Panc1 (cell line): Measurements from ENCODE around the gene TMEM163. TPM values are rescaled to one million over a fixed set of nuclear protein-coding genes. Genes with fewer than 3 reads are reported as not detected.

Source experiments
- ATAC-seq: fragments of 200-7000 bp; cut with Tn5 transposase; 2 replicates; pipeline ENCODE4 v1.9.1; 2020; ENCODE audit warnings: mild to moderate bottlenecking, moderate library complexity
- BruUV-seq: library from RNA; stranded (reverse); fragments of 400-500 nt; replicated peaks from 2 replicates; lab custom pipeline; 2021; lab: Mats Ljungman, UMichigan
- CTCF ChIA-PET: fragments of 300-600 bp; sonication (Branson Sonifier 250); formaldehyde crosslinking; loops from one replicate; lab custom pipeline; 2022; ENCODE audit warnings: antibody characterized with exemption; lab: Charles Lee
- POLR2A ChIA-PET: fragments of 300-600 bp; sonication (Branson Sonifier 250); formaldehyde crosslinking; loops from one replicate; lab custom pipeline; 2022; ENCODE audit warnings: antibody characterized with exemption; lab: Charles Lee
- DNase-seq: peaks from one replicate; pipeline ENCODE4 v3.0.0-alpha.2; 2010; ENCODE audit warnings: low read depth, low spot score
- H3K27ac ChIP-seq: 2 replicates; pipeline ENCODE4 v1.5.1; 2011; ENCODE audit warnings: mild to moderate bottlenecking, low read length, inconsistent platforms
- H3K27me3 ChIP-seq: fragments of 200-500 bp; sonication (Bioruptor generic); 2 replicates; pipeline ENCODE4 v1.6.0; 2014; ENCODE audit warnings: low read length, inconsistent platforms; ENCODE audit not compliant: control insufficient read depth, insufficient read depth
- H3K36me3 ChIP-seq: fragments of 200-500 bp; sonication (Bioruptor generic); 2 replicates; pipeline ENCODE4 v1.5.1; 2014; ENCODE audit warnings: inconsistent platforms, mild to moderate bottlenecking, low read length, moderate library complexity; ENCODE audit not compliant: control insufficient read depth, insufficient read depth
- H3K4me1 ChIP-seq: 2 replicates; pipeline ENCODE4 v1.5.1; 2011; ENCODE audit warnings: inconsistent platforms, mild to moderate bottlenecking, low read length, moderate library complexity; ENCODE audit not compliant: control insufficient read depth, insufficient read depth
- H3K4me3 ChIP-seq, 2 experiments: 2 replicates each; pipeline ENCODE4 v1.5.1; 2011 to 2012; ENCODE audit warnings: low read depth in 2 of 2, low read length in 2 of 2, mild to moderate bottlenecking in 2 of 2, inconsistent platforms in 1 of 2, moderate library complexity in 1 of 2
- H3K9me3 ChIP-seq: fragments of 200-500 bp; sonication (Bioruptor generic); 2 replicates; pipeline ENCODE4 v1.5.1; 2014; ENCODE audit warnings: low read depth, mild to moderate bottlenecking, inconsistent platforms, low read length, moderate library complexity; ENCODE audit not compliant: control insufficient read depth, insufficient read depth
- CTCF ChIP-seq: fragments of 450-650 bp; IDR thresholded peaks from 2 replicates; pipeline ENCODE4 v1.5.1; 2017; ENCODE audit warnings: mild to moderate bottlenecking
- POLR2AphosphoS5 ChIP-seq: IDR thresholded peaks from 2 replicates; pipeline ENCODE4 v1.6.1; 2012; ENCODE audit warnings: mild to moderate bottlenecking, low read depth, low read length, moderate library complexity
- REST ChIP-seq, 2 experiments: IDR thresholded peaks; 2 replicates each; pipeline ENCODE4 v1.6.1; 2011 to 2012; ENCODE audit warnings: low read depth in 2 of 2, control low read depth in 1 of 2, low read length in 1 of 2, mild to moderate bottlenecking in 1 of 2, moderate library complexity in 1 of 2; ENCODE audit not compliant: insufficient read depth in 1 of 2
- SIN3A ChIP-seq: IDR thresholded peaks from 2 replicates; pipeline ENCODE4 v1.6.1; 2012; ENCODE audit warnings: low read depth, mild to moderate bottlenecking, low read length, moderate library complexity, borderline replicate concordance; ENCODE audit not compliant: insufficient read depth
- TCF7L2 ChIP-seq: IDR thresholded peaks from 2 replicates; pipeline ENCODE4 v1.6.1; 2011; ENCODE audit warnings: mild to moderate bottlenecking, low read depth, low read length, inconsistent platforms
- in situ Hi-C: cut with HindIII; loops from 2 replicates; pipeline ENCODE4 v1.10.0; 2016; ENCODE audit warnings: low sequenced_read_pairs, low pct_unique_long_range_greater_than_20kb
- intact Hi-C: fragments of 100-400 bp; cut with micrococcal nuclease; formaldehyde crosslinking; loops from one replicate; pipeline ENCODE4 v1.10.0; 2022; ENCODE audit not compliant: unreplicated experiment
- total RNA-seq: library from RNA; stranded (reverse); gene quantifications from one replicate; pipeline ENCODE4 v1.2.1, GENCODE V29; 2021; ENCODE audit not compliant: unreplicated experiment

The TMEM163 gene
- total RNA-seq, 1 experiment from 2014 or later: not detected

GRCh38 chr2:134660626-134661402 is 58.0 kb downstream of the TMEM163 start:
- H3K9me3 ChIP-seq: no peaks in the 10 kb centered on the region
- H3K36me3 ChIP-seq: no peaks in the 10 kb centered on the region
- H3K27ac ChIP-seq: no peak overlapping the region
- H3K27me3 ChIP-seq: 0 out of 2 replicates have a peak, but pooled peaks cover 2% of the 10 kb centered on the region
- intact Hi-C loops: no loop called here
- in situ Hi-C loops: no loop called here
- no TSS peak for BruUV-seq
- POLR2A ChIA-PET: no interaction called here
- no peak for DNase-seq
- no peak; the same call in 1 of the 2 replicates for ATAC-seq
- CTCF ChIA-PET: no interaction called here
- no peak overlapping the region for H3K4me3 ChIP-seq
- TF ChIP-seq POLR2AphosphoS5 (no peak), TCF7L2 (no peak), CTCF (no peak), REST (IDR thresholded peaks at IDR 0.05; ENCODE audit: insufficient read depth in 1 of 2, low read depth in 2 of 2, low read length in 1 of 2) (no peak), SIN3A (no peak)
- no peaks in the 10 kb centered on the region for H3K4me1 ChIP-seq

GRCh38 chr2:134659724-134660123 is 59.1 kb downstream of the TMEM163 start:
- H3K27me3 ChIP-seq: 0 out of 2 replicates have a peak, but pooled peaks cover 2% of the 10 kb centered on the region
- ATAC-seq: no peak
- no peak for DNase-seq
- H3K4me1 ChIP-seq: no peaks in the 10 kb centered on the region
- no peak overlapping the region for H3K27ac ChIP-seq
- no peaks in the 10 kb centered on the region for H3K36me3 ChIP-seq
- ChIA-PET CTCF (no interaction called here), POLR2A (no interaction called here)
- in situ Hi-C loops (no loop called here), intact Hi-C loops (no loop called here)
- no peak overlapping the region for H3K4me3 ChIP-seq
- no TSS peak for BruUV-seq
- no peaks in the 10 kb centered on the region for H3K9me3 ChIP-seq
- TF ChIP-seq TCF7L2: no peak
- no peak for TF ChIP-seq CTCF
- TF ChIP-seq REST (IDR thresholded peaks at IDR 0.05; ENCODE audit: insufficient read depth in 1 of 2, low read depth in 2 of 2, low read length in 1 of 2): no peak
- no peak for TF ChIP-seq POLR2AphosphoS5
